ENCODE data around the gene UBAC1.
"Not testable (repeated sequence)": the region's sequence is repeated elsewhere in the genome, so short reads cannot be mapped to it uniquely, and the experiment has no call there.

GRCh38 chr9:135892327-135892726, 68.8 kb downstream of the UBAC1 start:
- TF ChIP-seq POLR2A, CTCF (IDR thresholded peaks at IDR 0.05): not testable (repeated sequence)
